Measurements from ENCODE around the gene NDUFA11. TPM values are rescaled to one million over a fixed set of nuclear protein-coding genes. Genes with fewer than 3 reads are reported as not detected.
"Not testable (repeated sequence)": the region's sequence is repeated elsewhere in the genome, so short reads cannot be mapped to it uniquely, and the experiment has no call there.

NDUFA11 gene
- total RNA-seq, 2 experiments from 2014 or later = 94.3 to 96.7 TPM

GRCh38 chr19:5850743-5851293 is 52.8 kb downstream of the NDUFA11 start:
- Mint-ChIP-seq H3K9me3 (no peaks in the 10 kb centered on the region), H3K4me3 (no peak overlapping the region), H3K4me1 (ENCODE audit: low read depth) (no peaks in the 10 kb centered on the region), H3K36me3 (ENCODE audit: low read depth) (no peaks in the 10 kb centered on the region), H3K27ac (no peak overlapping the region), H3K27me3 (no peaks in the 10 kb centered on the region)
- no peak for TF ChIP-seq CTCF (IDR thresholded peaks at IDR 0.05)
- Histone ChIP-seq H3K4me3 (ENCODE audit: low read length) (no peak overlapping the region), H3K4me1 (ENCODE audit: insufficient read depth, low read length) (no peaks in the 10 kb centered on the region), H3K9me3 (ENCODE audit: control insufficient read depth in 1 of 2, insufficient read depth in 1 of 2, low read length in 2 of 2) (no peaks in the 10 kb centered on the region), H3K36me3 (ENCODE audit: insufficient read depth, low read length) (no peaks in the 10 kb centered on the region), H3K27ac (ENCODE audit: low read depth in 1 of 2, low read length in 2 of 2) (no peak overlapping the region), H3K27me3 (ENCODE audit: control insufficient read depth in 1 of 2, insufficient read depth in 2 of 2, low read length in 2 of 2) (no peaks in the 10 kb centered on the region)
- POLR2A ChIA-PET = no interaction called here
- ATAC-seq (ENCODE audit: poor library complexity) (no peak), DNase-seq (no peak)
- intact Hi-C loops (cut with DNase I, micrococcal nuclease) = no loop called here
- CTCF ChIA-PET = no interaction called here

GRCh38 chr19:5850189-5850588 is 53.4 kb downstream of the NDUFA11 start:
- H3K4me1 Mint-ChIP-seq (ENCODE audit: low read depth) = no peaks in the 10 kb centered on the region
- POLR2A ChIA-PET = no interaction called here

GRCh38 chr19:5848621-5849020 is 55.0 kb downstream of the NDUFA11 start:
- H3K27me3 Mint-ChIP-seq; H3K36me3 ChIP-seq (ENCODE audit: insufficient read depth, low read length); H3K9me3 Mint-ChIP-seq; H3K9me3 ChIP-seq (ENCODE audit: control insufficient read depth in 1 of 2, insufficient read depth in 1 of 2, low read length in 2 of 2); H3K27ac ChIP-seq (ENCODE audit: low read depth in 1 of 2, low read length in 2 of 2); H3K4me3 ChIP-seq (ENCODE audit: low read length); H3K27me3 ChIP-seq (ENCODE audit: control insufficient read depth in 1 of 2, insufficient read depth in 2 of 2, low read length in 2 of 2); POLR2A ChIA-PET; H3K27ac Mint-ChIP-seq; intact Hi-C loops (cut with DNase I, micrococcal nuclease); H3K4me1 ChIP-seq (ENCODE audit: insufficient read depth, low read length); H3K4me3 Mint-ChIP-seq; H3K4me1 Mint-ChIP-seq (ENCODE audit: low read depth); H3K36me3 Mint-ChIP-seq (ENCODE audit: low read depth); CTCF ChIA-PET; DNase-seq; ATAC-seq (ENCODE audit: poor library complexity): not testable (repeated sequence)

More at GRCh38 chr19:5850189-5850588, 53.4 kb downstream of the NDUFA11 start:
- Mint-ChIP-seq H3K4me3 (no peak overlapping the region), H3K27ac (no peak overlapping the region), H3K36me3 (ENCODE audit: low read depth) (no peaks in the 10 kb centered on the region), H3K27me3 (no peaks in the 10 kb centered on the region), H3K9me3 (no peaks in the 10 kb centered on the region)
- H3K27me3 ChIP-seq (ENCODE audit: control insufficient read depth in 1 of 2, insufficient read depth in 2 of 2, low read length in 2 of 2) = no peaks in the 10 kb centered on the region
- ATAC-seq (ENCODE audit: poor library complexity) (no peak), DNase-seq (no peak)
- no peaks in the 10 kb centered on the region for H3K9me3 ChIP-seq (ENCODE audit: control insufficient read depth in 1 of 2, insufficient read depth in 1 of 2, low read length in 2 of 2)
- intact Hi-C loops (cut with DNase I, micrococcal nuclease) = no loop called here
- no peaks in the 10 kb centered on the region for H3K4me1 ChIP-seq (ENCODE audit: insufficient read depth, low read length)
- no peaks in the 10 kb centered on the region for H3K36me3 ChIP-seq (ENCODE audit: insufficient read depth, low read length)
- H3K27ac ChIP-seq (ENCODE audit: low read depth in 1 of 2, low read length in 2 of 2) = no peak overlapping the region
- CTCF ChIA-PET = no interaction called here
- TF ChIP-seq CTCF (IDR thresholded peaks at IDR 0.05) = no peak
- no peak overlapping the region for H3K4me3 ChIP-seq (ENCODE audit: low read length)

GRCh38 chr19:5847846-5848245 is 55.7 kb downstream of the NDUFA11 start:
- H3K4me3 ChIP-seq (ENCODE audit: low read length); H3K9me3 Mint-ChIP-seq; CTCF ChIA-PET; H3K4me1 Mint-ChIP-seq (ENCODE audit: low read depth); DNase-seq; ATAC-seq (ENCODE audit: poor library complexity); H3K9me3 ChIP-seq (ENCODE audit: control insufficient read depth in 1 of 2, insufficient read depth in 1 of 2, low read length in 2 of 2); H3K36me3 Mint-ChIP-seq (ENCODE audit: low read depth); H3K27me3 ChIP-seq (ENCODE audit: control insufficient read depth in 1 of 2, insufficient read depth in 2 of 2, low read length in 2 of 2); POLR2A ChIA-PET; H3K27ac ChIP-seq (ENCODE audit: low read depth in 1 of 2, low read length in 2 of 2); H3K27ac Mint-ChIP-seq; H3K4me1 ChIP-seq (ENCODE audit: insufficient read depth, low read length); H3K36me3 ChIP-seq (ENCODE audit: insufficient read depth, low read length); H3K4me3 Mint-ChIP-seq; intact Hi-C loops (cut with DNase I, micrococcal nuclease); H3K27me3 Mint-ChIP-seq: not testable (repeated sequence)

Other genes starting within 250 kb of the NDUFA11 start
- gene MICOS13, start 223.3 kb downstream of the NDUFA11 start, total RNA-seq = 10 to 100 TPM; 21.7 to 23.0 TPM
- gene HSD11B1L, start 222.8 kb downstream of the NDUFA11 start, total RNA-seq = 1 to 10 TPM; 2.4 to 2.9 TPM
- 1,000 to 10,000 TPM; 1,509 to 1,565 TPM for gene RPL36, start 213.5 kb downstream of the NDUFA11 start, total RNA-seq
- 10 to 100 TPM; 88.7 to 91.0 TPM for gene LONP1, start 183.6 kb downstream of the NDUFA11 start, total RNA-seq
- gene CATSPERD, start 183.2 kb downstream of the NDUFA11 start, total RNA-seq = not detected
- 1 to 10 TPM; 3.1 to 4.9 TPM for gene PRR22, start 119.0 kb downstream of the NDUFA11 start, total RNA-seq
- gene DUS3L, start 112.6 kb downstream of the NDUFA11 start, total RNA-seq = 100 to 1,000 TPM; 150 to 170 TPM
- gene NRTN, start 98.7 kb downstream of the NDUFA11 start, total RNA-seq = 1 to 10 TPM; 1.5 to 1.6 TPM
- gene FUT6, start 64.1 kb downstream of the NDUFA11 start, total RNA-seq = under 1 TPM in 1 of 2 experiments, not detected in 1; 0.17 TPM
- under 1 TPM; 0.61 to 0.85 TPM for gene FUT3, start 52.3 kb downstream of the NDUFA11 start, total RNA-seq
- 1 to 10 TPM; 7.9 to 8.7 TPM for gene FUT5, start 33.2 kb downstream of the NDUFA11 start, total RNA-seq
- 10 to 100 TPM; 23.4 to 25.3 TPM for gene VMAC, start 1.1 kb upstream of the NDUFA11 start, total RNA-seq
- gene CAPS, start 10.5 kb upstream of the NDUFA11 start, total RNA-seq = 10 to 100 TPM; 43.2 to 44.2 TPM
- gene RANBP3, start 74.3 kb upstream of the NDUFA11 start, total RNA-seq = 10 to 100 TPM; 82.7 to 88.7 TPM
- 1 to 10 TPM; 4.8 to 5.5 TPM for gene RFX2, start 206.7 kb upstream of the NDUFA11 start, total RNA-seq
- gene ACSBG2, start 231.9 kb upstream of the NDUFA11 start, total RNA-seq = not detected